Measurements from ENCODE around the gene NR6A1.

Gene NR6A1

GRCh38 chr9:124555043-124555442, 216.1 kb downstream of the NR6A1 start:
- no peaks in the 10 kb centered on the region for H3K9me2 ChIP-seq (replicated peaks; ENCODE audit: low read depth, low read length)
- no peaks in the 10 kb centered on the region for H3K79me2 ChIP-seq (ENCODE audit: insufficient read depth, low read length)
- H4K20me1 ChIP-seq (ENCODE audit: insufficient read depth, low read length, poor library complexity, severe bottlenecking), result no peaks in the 10 kb centered on the region
- H3K9me3 ChIP-seq (ENCODE audit: insufficient read depth, low read depth, low read length), result no peaks in the 10 kb centered on the region
- H3K36me3 ChIP-seq (ENCODE audit: insufficient read depth, low read length), result no peaks in the 10 kb centered on the region
- TF ChIP-seq CTCF (conservative IDR thresholded peaks at IDR 0.05; ENCODE audit: low read length) (no peak), EZH2phosphoT487 (IDR thresholded peaks at IDR 0.05; ENCODE audit: borderline replicate concordance) (no peak)
- no peak overlapping the region for H2AFZ ChIP-seq (ENCODE audit: low read length)
- H3K4me1 ChIP-seq (ENCODE audit: insufficient read depth, low read length, poor library complexity, severe bottlenecking), result peaks cover 8% of the 10 kb centered on the region
- H3F3A ChIP-seq (ENCODE audit: low read depth), result no peaks in the 10 kb centered on the region
- no peak overlapping the region for H3K4me3 ChIP-seq (ENCODE audit: low read length, poor library complexity, severe bottlenecking)
- H3K4me2 ChIP-seq (ENCODE audit: low read depth, low read length, poor library complexity, severe bottlenecking), result no peak overlapping the region
- no peaks in the 10 kb centered on the region for H3K27me3 ChIP-seq (ENCODE audit: insufficient read depth, low read length, poor library complexity, severe bottlenecking)
- no peak overlapping the region for H3K9ac ChIP-seq (ENCODE audit: low read depth, low read length, poor library complexity, severe bottlenecking)

GRCh38 chr9:124553738-124554137, 217.4 kb downstream of the NR6A1 start:
- TF ChIP-seq CTCF (conservative IDR thresholded peaks at IDR 0.05; ENCODE audit: low read length), result no peak
- no peak for TF ChIP-seq EZH2phosphoT487 (IDR thresholded peaks at IDR 0.05; ENCODE audit: borderline replicate concordance)
- Histone ChIP-seq H3K4me1 (ENCODE audit: insufficient read depth, low read length, poor library complexity, severe bottlenecking) (peaks cover 14% of the 10 kb centered on the region), H2AFZ (ENCODE audit: low read length) (no peak overlapping the region), H4K20me1 (ENCODE audit: insufficient read depth, low read length, poor library complexity, severe bottlenecking) (no peaks in the 10 kb centered on the region), H3K4me2 (ENCODE audit: low read depth, low read length, poor library complexity, severe bottlenecking) (no peak overlapping the region), H3K9me3 (ENCODE audit: insufficient read depth, low read depth, low read length) (no peaks in the 10 kb centered on the region), H3F3A (ENCODE audit: low read depth) (no peaks in the 10 kb centered on the region), H3K9me2 (replicated peaks; ENCODE audit: low read depth, low read length) (no peaks in the 10 kb centered on the region), H3K4me3 (ENCODE audit: low read length, poor library complexity, severe bottlenecking) (no peak overlapping the region), H3K79me2 (ENCODE audit: insufficient read depth, low read length) (no peaks in the 10 kb centered on the region), H3K9ac (ENCODE audit: low read depth, low read length, poor library complexity, severe bottlenecking) (no peak overlapping the region), H3K36me3 (ENCODE audit: insufficient read depth, low read length) (no peaks in the 10 kb centered on the region), H3K27me3 (ENCODE audit: insufficient read depth, low read length, poor library complexity, severe bottlenecking) (no peaks in the 10 kb centered on the region)

GRCh38 chr9:124552273-124552605, 218.9 kb downstream of the NR6A1 start:
- no peaks in the 10 kb centered on the region for H3K79me2 ChIP-seq (ENCODE audit: insufficient read depth, low read length)
- H3K4me1 ChIP-seq (ENCODE audit: insufficient read depth, low read length, poor library complexity, severe bottlenecking), result peaks cover 11% of the 10 kb centered on the region
- H3F3A ChIP-seq (ENCODE audit: low read depth), result no peaks in the 10 kb centered on the region
- H3K9me3 ChIP-seq (ENCODE audit: insufficient read depth, low read depth, low read length), result no peaks in the 10 kb centered on the region
- no peak overlapping the region for H3K4me2 ChIP-seq (ENCODE audit: low read depth, low read length, poor library complexity, severe bottlenecking)
- H3K27me3 ChIP-seq (ENCODE audit: insufficient read depth, low read length, poor library complexity, severe bottlenecking), result no peaks in the 10 kb centered on the region
- no peaks in the 10 kb centered on the region for H4K20me1 ChIP-seq (ENCODE audit: insufficient read depth, low read length, poor library complexity, severe bottlenecking)
- no peak overlapping the region for H2AFZ ChIP-seq (ENCODE audit: low read length)
- no peak overlapping the region for H3K4me3 ChIP-seq (ENCODE audit: low read length, poor library complexity, severe bottlenecking)
- no peaks in the 10 kb centered on the region for H3K9me2 ChIP-seq (replicated peaks; ENCODE audit: low read depth, low read length)
- H3K9ac ChIP-seq (ENCODE audit: low read depth, low read length, poor library complexity, severe bottlenecking), result no peak overlapping the region
- H3K36me3 ChIP-seq (ENCODE audit: insufficient read depth, low read length), result no peaks in the 10 kb centered on the region
- TF ChIP-seq CTCF (conservative IDR thresholded peaks at IDR 0.05; ENCODE audit: low read length) (no peak), EZH2phosphoT487 (IDR thresholded peaks at IDR 0.05; ENCODE audit: borderline replicate concordance) (no peak)

Measured in Loucy (cell line).